Measurements from ENCODE around the gene MAP2K5.
A peak's percentile ranks its signal among the peaks of the same experiment; 100 is the strongest.

MAP2K5 gene

GRCh38 chr15:67549736-67550135 is 7.2 kb downstream of the MAP2K5 start:
- no peak for TF ChIP-seq EZH2phosphoT487 (IDR thresholded peaks at IDR 0.05; ENCODE audit: borderline replicate concordance)
- no peak for TF ChIP-seq CTCF (conservative IDR thresholded peaks at IDR 0.05; ENCODE audit: low read length)
- H3K9me3 ChIP-seq (ENCODE audit: insufficient read depth, low read depth, low read length) = no peaks in the 10 kb centered on the region
- H4K20me1 ChIP-seq (ENCODE audit: insufficient read depth, low read length, poor library complexity, severe bottlenecking) = no peaks in the 10 kb centered on the region
- H3K4me1 ChIP-seq (ENCODE audit: insufficient read depth, low read length, poor library complexity, severe bottlenecking) = peaks cover 68% of the 10 kb centered on the region
- H3K4me3 ChIP-seq (ENCODE audit: low read length, poor library complexity, severe bottlenecking) = peak overlapping the region; percentile 42
- no peaks in the 10 kb centered on the region for H3K9me2 ChIP-seq (replicated peaks; ENCODE audit: low read depth, low read length)
- peaks cover 10% of the 10 kb centered on the region; the same call in 1 of the 2 replicates for H3K36me3 ChIP-seq (ENCODE audit: insufficient read depth, low read length)
- H3K4me2 ChIP-seq (ENCODE audit: low read depth, low read length, poor library complexity, severe bottlenecking) = peak overlapping the region; percentile 68
- peaks cover 84% of the 10 kb centered on the region for H3K79me2 ChIP-seq (ENCODE audit: insufficient read depth, low read length)
- peaks cover 5% of the 10 kb centered on the region; the same call in 1 of the 2 replicates for H3F3A ChIP-seq (ENCODE audit: low read depth)
- no peaks in the 10 kb centered on the region for H3K27me3 ChIP-seq (ENCODE audit: insufficient read depth, low read length, poor library complexity, severe bottlenecking)
- no peak overlapping the region for H2AFZ ChIP-seq (ENCODE audit: low read length)
- peak overlapping the region; percentile 35 for H3K9ac ChIP-seq (ENCODE audit: low read depth, low read length, poor library complexity, severe bottlenecking)

- H3K4me1 ChIP-seq (ENCODE audit: insufficient read depth, low read length, poor library complexity, severe bottlenecking) = peaks cover 68% of the 10 kb centered on the region
- H3K9me3 ChIP-seq (ENCODE audit: insufficient read depth, low read depth, low read length) = no peaks in the 10 kb centered on the region
- no peak for TF ChIP-seq EZH2phosphoT487 (IDR thresholded peaks at IDR 0.05; ENCODE audit: borderline replicate concordance)
- no peak overlapping the region for H3K9ac ChIP-seq (ENCODE audit: low read depth, low read length, poor library complexity, severe bottlenecking)
- H3K4me2 ChIP-seq (ENCODE audit: low read depth, low read length, poor library complexity, severe bottlenecking) = peak overlapping the region; percentile 68
- H3K27me3 ChIP-seq (ENCODE audit: insufficient read depth, low read length, poor library complexity, severe bottlenecking) = no peaks in the 10 kb centered on the region
- peaks cover 10% of the 10 kb centered on the region; the same call in 1 of the 2 replicates for H3K36me3 ChIP-seq (ENCODE audit: insufficient read depth, low read length)
- H3F3A ChIP-seq (ENCODE audit: low read depth) = peaks cover 5% of the 10 kb centered on the region; the same call in 1 of the 2 replicates
- peak overlapping the region; percentile 42 for H3K4me3 ChIP-seq (ENCODE audit: low read length, poor library complexity, severe bottlenecking)
- peaks cover 78% of the 10 kb centered on the region for H3K79me2 ChIP-seq (ENCODE audit: insufficient read depth, low read length)
- H4K20me1 ChIP-seq (ENCODE audit: insufficient read depth, low read length, poor library complexity, severe bottlenecking) = no peaks in the 10 kb centered on the region
- H3K9me2 ChIP-seq (replicated peaks; ENCODE audit: low read depth, low read length) = no peaks in the 10 kb centered on the region
- no peak overlapping the region for H2AFZ ChIP-seq (ENCODE audit: low read length)
Measured at GRCh38 chr15:67550522-67550921, 8.0 kb downstream of the MAP2K5 start.

GRCh38 chr15:67551207-67551743 is 8.8 kb downstream of the MAP2K5 start:
- Histone ChIP-seq H3K79me2 (ENCODE audit: insufficient read depth, low read length) (peaks cover 71% of the 10 kb centered on the region), H3K4me3 (ENCODE audit: low read length, poor library complexity, severe bottlenecking) (no peak overlapping the region), H3K27me3 (ENCODE audit: insufficient read depth, low read length, poor library complexity, severe bottlenecking) (no peaks in the 10 kb centered on the region), H4K20me1 (ENCODE audit: insufficient read depth, low read length, poor library complexity, severe bottlenecking) (no peaks in the 10 kb centered on the region), H2AFZ (ENCODE audit: low read length) (no peak overlapping the region), H3K4me1 (ENCODE audit: insufficient read depth, low read length, poor library complexity, severe bottlenecking) (peaks cover 64% of the 10 kb centered on the region), H3K4me2 (ENCODE audit: low read depth, low read length, poor library complexity, severe bottlenecking) (peak overlapping the region; percentile 28), H3F3A (ENCODE audit: low read depth) (peaks cover 5% of the 10 kb centered on the region; the same call in 1 of the 2 replicates), H3K9me2 (replicated peaks; ENCODE audit: low read depth, low read length) (no peaks in the 10 kb centered on the region), H3K9me3 (ENCODE audit: insufficient read depth, low read depth, low read length) (no peaks in the 10 kb centered on the region), H3K36me3 (ENCODE audit: insufficient read depth, low read length) (peaks cover 10% of the 10 kb centered on the region; the same call in 1 of the 2 replicates), H3K9ac (ENCODE audit: low read depth, low read length, poor library complexity, severe bottlenecking) (no peak overlapping the region)
- no peak for TF ChIP-seq CTCF (conservative IDR thresholded peaks at IDR 0.05; ENCODE audit: low read length)

GRCh38 chr15:67554580-67554979 is 12.1 kb downstream of the MAP2K5 start:
- H3K4me3 ChIP-seq (ENCODE audit: low read length, poor library complexity, severe bottlenecking) = no peak overlapping the region
- no peaks in the 10 kb centered on the region for H3K9me2 ChIP-seq (replicated peaks; ENCODE audit: low read depth, low read length)
- H3K36me3 ChIP-seq (ENCODE audit: insufficient read depth, low read length) = peaks cover 22% of the 10 kb centered on the region; the same call in 1 of the 2 replicates
- no peaks in the 10 kb centered on the region for H4K20me1 ChIP-seq (ENCODE audit: insufficient read depth, low read length, poor library complexity, severe bottlenecking)
- H3F3A ChIP-seq (ENCODE audit: low read depth) = peaks cover 13% of the 10 kb centered on the region
- no peak for TF ChIP-seq EZH2phosphoT487 (IDR thresholded peaks at IDR 0.05; ENCODE audit: borderline replicate concordance)
- TF ChIP-seq CTCF (conservative IDR thresholded peaks at IDR 0.05; ENCODE audit: low read length) = no peak
- peak overlapping the region; percentile 4 for H3K4me2 ChIP-seq (ENCODE audit: low read depth, low read length, poor library complexity, severe bottlenecking)
- H2AFZ ChIP-seq (ENCODE audit: low read length) = no peak overlapping the region
- H3K9me3 ChIP-seq (ENCODE audit: insufficient read depth, low read depth, low read length) = no peaks in the 10 kb centered on the region
- no peaks in the 10 kb centered on the region for H3K27me3 ChIP-seq (ENCODE audit: insufficient read depth, low read length, poor library complexity, severe bottlenecking)
- H3K9ac ChIP-seq (ENCODE audit: low read depth, low read length, poor library complexity, severe bottlenecking) = peak overlapping the region; percentile 2
- H3K79me2 ChIP-seq (ENCODE audit: insufficient read depth, low read length) = peaks cover 64% of the 10 kb centered on the region
- H3K4me1 ChIP-seq (ENCODE audit: insufficient read depth, low read length, poor library complexity, severe bottlenecking) = peaks cover 64% of the 10 kb centered on the region
